Airway epithelial cell (primary cell): ENCODE data around the gene ASAH2. TPM values are rescaled to one million over a fixed set of nuclear protein-coding genes. Genes with fewer than 3 reads are reported as not detected.

Experiments used
- total RNA-seq: library from RNA; depleted of rRNA; stranded (reverse); fragments of >200 nt; gene quantifications from 2 replicates; pipeline ENCODE4 v1.2.3, GENCODE V29; 2015

The ASAH2 gene
- 0.63 and 5.0 TPM in 2 replicates for total RNA-seq

DNA sequence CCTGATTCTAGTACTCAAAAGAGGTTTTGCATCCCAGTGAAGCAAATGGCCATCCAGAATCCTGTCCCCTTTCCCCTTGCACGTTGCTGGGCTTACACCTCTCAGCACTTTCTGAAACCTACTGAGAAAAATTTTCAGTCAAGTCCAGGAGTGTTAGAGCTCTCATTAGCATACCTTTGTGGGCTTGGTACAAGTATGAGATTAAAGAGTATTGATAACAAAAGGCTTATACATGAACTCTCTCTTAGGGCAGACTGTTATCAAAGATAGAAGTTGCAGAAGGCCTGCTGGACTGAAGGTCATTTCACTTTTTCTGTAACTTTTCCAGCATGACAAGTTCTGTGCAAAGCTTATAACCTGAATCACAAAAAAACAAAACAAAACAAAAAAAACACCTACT, at the start of gene ASAH2:
Gene ASAH2, minus strand, starts transcription at position 123 of the 400 bp plus-strand sequence. CDS start 2,906 bp downstream, outside the sequence.

Other genes with a start within 250 kb of the ASAH2 start
- gene WASHC2A, start 183.6 kb downstream of the ASAH2 start, total RNA-seq = 12.1 and 15.2 TPM in 2 replicates